IMR-90 (cell line): ENCODE results near the gene EDEM3. TPM values are rescaled to one million over a fixed set of nuclear protein-coding genes. Genes with fewer than 3 reads are reported as not detected.

Source experiments
- ATAC-seq: fragments of 200-7000 bp; cut with Tn5 transposase; 2 replicates; pipeline ENCODE4 v1.9.1; 2020; ENCODE audit warnings: low read depth, mild to moderate bottlenecking, moderate library complexity
- BruUV-seq: library from RNA; stranded (reverse); fragments of 400-500 nt; replicated peaks from 2 replicates; lab custom pipeline; 2021; lab: Mats Ljungman, UMichigan
- CTCF ChIA-PET: fragments of 300-600 bp; formaldehyde crosslinking; extraction: SDS; loops from one replicate; lab custom pipeline; 2021; ENCODE audit warnings: antibody characterized with exemption; lab: Yijun Ruan, JAX
- POLR2A ChIA-PET: fragments of 300-600 bp; sonication (Branson Sonifier 250); formaldehyde crosslinking; loops from one replicate; lab custom pipeline; 2022; ENCODE audit warnings: antibody characterized with exemption; ENCODE audit not compliant: unreplicated experiment; lab: Charles Lee
- DNase-seq: peaks from one replicate; pipeline ENCODE4 v3.0.0; 2013
- H2AFZ ChIP-seq: replicated peaks from 2 replicates; pipeline ENCODE3; 2013; ENCODE audit warnings: low read length, mild to moderate bottlenecking; ENCODE audit not compliant: poor library complexity
- H2AK5ac ChIP-seq: 2 replicates; pipeline ENCODE4 v1.6.1; 2013; ENCODE audit warnings: low read depth, low read length, inconsistent platforms
- H2AK9ac ChIP-seq: replicated peaks from 2 replicates; pipeline ENCODE3; 2013; ENCODE audit warnings: mild to moderate bottlenecking, low read depth, low read length, moderate library complexity; ENCODE audit not compliant: poor library complexity
- H2BK120ac ChIP-seq: 2 replicates; pipeline ENCODE4 v1.6.1; 2013; ENCODE audit warnings: low read depth, low read length, inconsistent platforms
- H2BK15ac ChIP-seq: 3 replicates; pipeline ENCODE4 v1.6.1; 2013; ENCODE audit warnings: low read depth, low read length, inconsistent platforms
- H2BK20ac ChIP-seq: 2 replicates; pipeline ENCODE4 v1.6.1; 2013; ENCODE audit warnings: low read depth, mild to moderate bottlenecking, inconsistent platforms, low read length, moderate library complexity
- H2BK5ac ChIP-seq: 2 replicates; pipeline ENCODE4 v1.6.1; 2013; ENCODE audit warnings: mild to moderate bottlenecking, low read depth, low read length, inconsistent platforms; ENCODE audit not compliant: poor library complexity, severe bottlenecking
- H3K14ac ChIP-seq: replicated peaks from 2 replicates; pipeline ENCODE4 v1.6.1; 2013; ENCODE audit warnings: low read depth, low read length, inconsistent platforms
- H3K18ac ChIP-seq: 2 replicates; pipeline ENCODE4 v1.6.1; 2013; ENCODE audit warnings: low read depth, low read length, control low read depth
- H3K23ac ChIP-seq: 2 replicates; pipeline ENCODE4 v1.6.1; 2013; ENCODE audit warnings: low read depth, low read length, inconsistent platforms
- H3K27ac ChIP-seq: 2 replicates; pipeline ENCODE4 v1.5.1; 2013; ENCODE audit warnings: mild to moderate bottlenecking, control low read depth, low read length; ENCODE audit not compliant: insufficient read depth
- H3K27me3 ChIP-seq: 2 replicates; pipeline ENCODE4 v1.6.1; 2013; ENCODE audit warnings: low read length; ENCODE audit not compliant: control insufficient read depth, insufficient read depth
- H3K36me3 ChIP-seq: 2 replicates; pipeline ENCODE4 v1.6.1; 2013; ENCODE audit warnings: low read length, mixed read lengths; ENCODE audit not compliant: control insufficient read depth, insufficient read depth
- H3K4ac ChIP-seq: 2 replicates; pipeline ENCODE4 v1.6.1; 2013; ENCODE audit warnings: low read depth, low read length, inconsistent platforms
- H3K4me1 ChIP-seq: 2 replicates; pipeline ENCODE4 v1.6.1; 2013; ENCODE audit warnings: low read length, mixed read lengths; ENCODE audit not compliant: control insufficient read depth, insufficient read depth
- H3K4me2 ChIP-seq: 2 replicates; pipeline ENCODE4 v1.6.1; 2013; ENCODE audit warnings: low read depth, mild to moderate bottlenecking, control low read depth, low read length, moderate library complexity
- H3K4me3 ChIP-seq: 2 replicates; pipeline ENCODE4 v1.5.1; 2013; ENCODE audit warnings: low read depth, mild to moderate bottlenecking, control low read depth, low read length, moderate library complexity; ENCODE audit not compliant: insufficient read depth
- H3K56ac ChIP-seq: 2 replicates; pipeline ENCODE4 v1.6.1; 2013; ENCODE audit warnings: low read length, inconsistent platforms; ENCODE audit not compliant: insufficient read depth; ENCODE audit errors: extremely low read depth
- H3K79me1 ChIP-seq, 2 experiments: 2 replicates each; pipeline ENCODE4 v1.6.1; 2013; ENCODE audit warnings: low read length in 2 of 2, inconsistent platforms in 1 of 2, low read depth in 1 of 2
- H3K9ac ChIP-seq: 2 replicates; pipeline ENCODE4 v1.6.1; 2013; ENCODE audit warnings: low read depth, low read length, control low read depth
- H3K9me1 ChIP-seq: 2 replicates; pipeline ENCODE4 v1.6.1; 2013; ENCODE audit warnings: low read length, inconsistent platforms; ENCODE audit not compliant: insufficient read depth
- H3K9me3 ChIP-seq: 2 replicates; pipeline ENCODE4 v1.6.1; 2013; ENCODE audit warnings: low read length; ENCODE audit not compliant: control insufficient read depth, insufficient read depth
- H4K20me1 ChIP-seq: 2 replicates; pipeline ENCODE4 v1.6.1; 2013; ENCODE audit warnings: low read length, inconsistent platforms; ENCODE audit not compliant: insufficient read depth
- H4K5ac ChIP-seq: 2 replicates; pipeline ENCODE4 v1.6.1; 2013; ENCODE audit warnings: mild to moderate bottlenecking, low read depth, low read length, control low read depth
- H4K8ac ChIP-seq, 2 experiments: 2 replicates each; pipeline ENCODE4 v1.6.1; 2013; ENCODE audit warnings: low read depth in 2 of 2, low read length in 2 of 2, control low read depth in 1 of 2, inconsistent platforms in 1 of 2
- H4K91ac ChIP-seq: 2 replicates; pipeline ENCODE4 v1.6.1; 2013; ENCODE audit warnings: low read depth, low read length, inconsistent platforms; ENCODE audit not compliant: insufficient read depth
- BHLHE40 ChIP-seq: fragments of 150-350 bp; IDR thresholded peaks from 2 replicates; pipeline ENCODE4 v1.6.1; 2016; ENCODE audit warnings: mild to moderate bottlenecking, low read depth, low read length
- CHD1 ChIP-seq: IDR thresholded peaks from 2 replicates; pipeline ENCODE4 v1.6.1; 2012; ENCODE audit warnings: low read depth, low read length, improper control_type of control experiment
- MAZ ChIP-seq: IDR thresholded peaks from 2 replicates; pipeline ENCODE4 v1.6.1; 2012; ENCODE audit warnings: low read depth, mild to moderate bottlenecking, low read length, improper control_type of control experiment, moderate library complexity, borderline replicate concordance
- POLR2A ChIP-seq: IDR thresholded peaks from 2 replicates; pipeline ENCODE4 v1.6.1; 2012; ENCODE audit warnings: mild to moderate bottlenecking, low read depth, low read length
- RAD21 ChIP-seq: IDR thresholded peaks from 2 replicates; pipeline ENCODE4 v1.6.1; 2012; ENCODE audit warnings: low read length, improper control_type of control experiment
- RCOR1 ChIP-seq: IDR thresholded peaks from 2 replicates; pipeline ENCODE4 v1.6.1; 2012; ENCODE audit warnings: mild to moderate bottlenecking, low read length, improper control_type of control experiment; ENCODE audit not compliant: insufficient replicate concordance
- SMC3 ChIP-seq: fragments of 150-350 bp; IDR thresholded peaks from 2 replicates; pipeline ENCODE4 v1.6.1; 2016; ENCODE audit warnings: low read depth, mild to moderate bottlenecking, antibody characterized with exemption, low read length, moderate library complexity
- WGBS, 2 experiments: methylation state at CpG; one replicate each; pipeline versions ENCODE4 v1.1.5 to v1.1.7; 2013; ENCODE audit warnings: missing lambda C conversion rate in 2 of 2; ENCODE audit not compliant: insufficient read length in 1 of 2; ENCODE audit errors: extremely low coverage in 2 of 2; 5-methylcytosine and 5-hydroxymethylcytosine counted together
- dilution Hi-C: fragments of 300-500 bp; cut with HindIII; formaldehyde crosslinking; loops from one replicate; pipeline ENCODE4 v1.14.3; 2018; ENCODE audit warnings: low sequenced_read_pairs; ENCODE audit not compliant: unreplicated experiment
- in situ Hi-C: fragments of 300-500 bp; cut with MboI; formaldehyde crosslinking; loops from 3 replicates; pipeline ENCODE4 v1.14.3; 2019; ENCODE audit warnings: low sequenced_read_pairs, inconsistent platforms, mixed read lengths
- intact Hi-C: fragments of 100-400 bp; cut with micrococcal nuclease; formaldehyde crosslinking; loops from 2 replicates; pipeline ENCODE4 v1.10.0; 2022
- polyA plus RNA-seq, 3 experiments: library from polyadenylated mRNA; depleted of rRNA; stranded (reverse); fragments of >200 nt; gene quantifications; 2 replicates each; pipeline ENCODE4 v1.2.3, GENCODE V29; 2012; ENCODE audit warnings: low replicate concordance in 1 of 3
- total RNA-seq: library from RNA; depleted of rRNA; stranded (reverse); fragments of >200 nt; gene quantifications from 2 replicates; pipeline ENCODE4 v1.2.3, GENCODE V29; 2012

Gene EDEM3
- total and polyA plus RNA-seq, 2 of the 4 experiments (the other 2 are of a cell fraction), result 17.5 to 29.9 TPM

GRCh38 chr1:184672013-184672726, 82.5 kb downstream of the EDEM3 start:
- H3K56ac ChIP-seq, result no peak overlapping the region
- no peak overlapping the region for H2AK5ac ChIP-seq
- no peak overlapping the region for H3K4me3 ChIP-seq
- H2AK9ac ChIP-seq, result no peak overlapping the region
- no peak overlapping the region for H3K9ac ChIP-seq
- no peak overlapping the region for H3K4me2 ChIP-seq
- 100% methylated on average over 1 of the region's 9 CpGs; no CpG with 5 or more reads in 1 of the 2 experiments for WGBS, 2 experiments
- POLR2A ChIA-PET, result no interaction called here
- H3K18ac ChIP-seq, result no peak overlapping the region
- ATAC-seq (no peak), DNase-seq (no peak)
- H4K20me1 ChIP-seq, result no peaks in the 10 kb centered on the region
- H2BK5ac ChIP-seq, result no peak overlapping the region
- no TSS peak for BruUV-seq
- H3K9me3 ChIP-seq, result no peaks in the 10 kb centered on the region
- no peaks in the 10 kb centered on the region for H3K4me1 ChIP-seq
- H3K14ac ChIP-seq, result no peak overlapping the region
- dilution Hi-C loops (no loop called here), intact Hi-C loops (no loop called here), in situ Hi-C loops (loop anchor here (25.0 kb wide), 1 partner anchor 1010 kb away; the partner anchor contains the start of gene APOBEC4)
- H4K8ac ChIP-seq, result no peak overlapping the region
- no peak overlapping the region for H2BK20ac ChIP-seq
- H3K79me1 ChIP-seq, result no peaks in the 10 kb centered on the region
- no peak for TF ChIP-seq POLR2A
- TF ChIP-seq MAZ, result no peak
- no peak for TF ChIP-seq SMC3
- no peak for TF ChIP-seq BHLHE40
- TF ChIP-seq RCOR1, result no peak
- TF ChIP-seq RAD21, result no peak
- no peak for TF ChIP-seq CHD1
- H4K5ac ChIP-seq, result no peak overlapping the region
- H3K23ac ChIP-seq, result no peak overlapping the region
- peaks cover 13% of the 10 kb centered on the region for H3K27me3 ChIP-seq
- no peak overlapping the region for H3K27ac ChIP-seq
- CTCF ChIA-PET, result interaction anchor here (2.0 kb wide), 1 partner anchor 8 kb away, joined by 5 read pairs; no protein-coding TSS in a partner anchor
- H3K4ac ChIP-seq, result no peak overlapping the region
- no peak overlapping the region for H2BK15ac ChIP-seq
- no peaks in the 10 kb centered on the region for H3K9me1 ChIP-seq
- H2AFZ ChIP-seq, result no peak overlapping the region
- H3K36me3 ChIP-seq, result no peaks in the 10 kb centered on the region
- no peak overlapping the region for H4K91ac ChIP-seq
- H2BK120ac ChIP-seq, result no peak overlapping the region
